MM.1S (cell line): Measurements from ENCODE around the gene DAND5.

ENCODE experiments used
- EZH2 ChIP-seq: fragments of 300-600 bp; sonication (generic); optimal IDR thresholded peaks from 2 replicates; pipeline ENCODE3; 2017; ENCODE audit warnings: low read depth, mild to moderate bottlenecking, antibody characterized with exemption, low read length, mixed read lengths
- EZH2phosphoT487 ChIP-seq: fragments of 300-600 bp; sonication (generic); IDR thresholded peaks from 2 replicates; pipeline ENCODE4 v1.6.1; 2018; ENCODE audit warnings: antibody characterized with exemption, low read length
- TF ChIP-seq, protein P1 (sequence below): fragments of 300-600 bp; sonication (generic); IDR thresholded peaks from 2 replicates; pipeline ENCODE4 v1.5.1; 2016; ENCODE audit warnings: antibody characterized with exemption, low read length, mixed read lengths

DNA sequence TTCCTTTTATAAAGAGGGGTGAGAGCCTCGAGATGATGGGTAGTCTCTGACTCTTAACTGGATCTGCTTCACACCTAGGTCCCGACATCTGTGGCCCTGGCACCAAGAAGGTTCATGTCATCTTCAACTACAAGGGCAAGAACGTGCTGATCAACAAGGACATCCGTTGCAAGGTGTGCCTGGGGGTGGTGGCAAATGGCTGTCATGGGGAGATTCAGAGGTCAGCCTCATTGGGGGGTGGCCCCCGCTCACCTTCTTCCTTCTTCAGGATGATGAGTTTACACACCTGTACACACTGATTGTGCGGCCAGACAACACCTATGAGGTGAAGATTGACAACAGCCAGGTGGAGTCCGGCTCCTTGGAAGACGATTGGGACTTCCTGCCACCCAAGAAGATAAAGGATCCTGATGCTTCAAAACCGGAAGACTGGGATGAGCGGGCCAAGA is 29.4 kb upstream of the DAND5 start:
- TF ChIP-seq, protein P1, sequence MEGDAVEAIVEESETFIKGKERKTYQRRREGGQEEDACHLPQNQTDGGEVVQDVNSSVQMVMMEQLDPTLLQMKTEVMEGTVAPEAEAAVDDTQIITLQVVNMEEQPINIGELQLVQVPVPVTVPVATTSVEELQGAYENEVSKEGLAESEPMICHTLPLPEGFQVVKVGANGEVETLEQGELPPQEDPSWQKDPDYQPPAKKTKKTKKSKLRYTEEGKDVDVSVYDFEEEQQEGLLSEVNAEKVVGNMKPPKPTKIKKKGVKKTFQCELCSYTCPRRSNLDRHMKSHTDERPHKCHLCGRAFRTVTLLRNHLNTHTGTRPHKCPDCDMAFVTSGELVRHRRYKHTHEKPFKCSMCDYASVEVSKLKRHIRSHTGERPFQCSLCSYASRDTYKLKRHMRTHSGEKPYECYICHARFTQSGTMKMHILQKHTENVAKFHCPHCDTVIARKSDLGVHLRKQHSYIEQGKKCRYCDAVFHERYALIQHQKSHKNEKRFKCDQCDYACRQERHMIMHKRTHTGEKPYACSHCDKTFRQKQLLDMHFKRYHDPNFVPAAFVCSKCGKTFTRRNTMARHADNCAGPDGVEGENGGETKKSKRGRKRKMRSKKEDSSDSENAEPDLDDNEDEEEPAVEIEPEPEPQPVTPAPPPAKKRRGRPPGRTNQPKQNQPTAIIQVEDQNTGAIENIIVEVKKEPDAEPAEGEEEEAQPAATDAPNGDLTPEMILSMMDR, result no peak
- TF ChIP-seq EZH2, result no peak
- no peak for TF ChIP-seq EZH2phosphoT487
